H1 (cell line): Measurements from ENCODE around the gene C1orf116. TPM values are rescaled to one million over a fixed set of nuclear protein-coding genes. Genes with fewer than 3 reads are reported as not detected.

ENCODE experiments used
- CTCF ChIA-PET: fragments of 300-600 bp; sonication (Branson Sonifier 250); formaldehyde crosslinking; loops from one replicate; lab custom pipeline; 2021; ENCODE audit not compliant: partially characterized antibody; lab: Charles Lee
- POLR2A ChIA-PET: fragments of 300-600 bp; sonication (Branson Sonifier 250); formaldehyde crosslinking; loops from one replicate; lab custom pipeline; 2021; ENCODE audit warnings: inconsistent platforms; ENCODE audit not compliant: partially characterized antibody; lab: Charles Lee
- DNase-seq, 2 experiments: peaks; one replicate each; pipeline versions ENCODE4 v3.0.0 to v3.0.0-alpha.2; 2010 to 2022; ENCODE audit warnings: low spot score in 2 of 2, low read depth in 1 of 2, mixed read lengths in 1 of 2
- FAIRE-seq: peaks from 2 replicates; lab custom pipeline; 2011; peaks lifted over from hg19 to GRCh38; lab: Jason Lieb, UNC
- H2AFZ ChIP-seq: 2 replicates; pipeline ENCODE4 v1.8.1; 2012; ENCODE audit warnings: low read length, inconsistent platforms
- H2AK5ac ChIP-seq: 2 replicates; pipeline ENCODE4 v1.6.1; 2013; ENCODE audit warnings: low read depth, low read length
- H2BK120ac ChIP-seq: replicated peaks from 2 replicates; pipeline ENCODE3; 2013; ENCODE audit warnings: low read depth, low read length, inconsistent platforms
- H2BK12ac ChIP-seq: 2 replicates; pipeline ENCODE4 v1.6.1; 2013; ENCODE audit warnings: low read depth, low read length
- H2BK15ac ChIP-seq: 2 replicates; pipeline ENCODE4 v1.6.1; 2013; ENCODE audit warnings: low read length
- H2BK20ac ChIP-seq: 2 replicates; pipeline ENCODE4 v1.6.1; 2013; ENCODE audit warnings: low read length
- H2BK5ac ChIP-seq: 2 replicates; pipeline ENCODE4 v1.6.1; 2013; ENCODE audit warnings: low read depth, low read length
- H3K14ac ChIP-seq: 2 replicates; pipeline ENCODE4 v1.6.1; 2013; ENCODE audit warnings: inconsistent platforms; ENCODE audit not compliant: insufficient read length
- H3K18ac ChIP-seq: 2 replicates; pipeline ENCODE4 v1.6.1; 2013; ENCODE audit warnings: low read length; ENCODE audit errors: extremely low read depth
- H3K23ac ChIP-seq: 2 replicates; pipeline ENCODE4 v1.6.1; 2013; ENCODE audit warnings: inconsistent platforms; ENCODE audit not compliant: insufficient read length
- H3K23me2 ChIP-seq: 2 replicates; pipeline ENCODE4 v1.6.1; 2013; ENCODE audit warnings: low read depth, low read length
- H3K27ac ChIP-seq: 2 replicates; pipeline ENCODE4 v1.6.1; 2011; ENCODE audit warnings: low read depth, low read length, inconsistent platforms
- H3K27me3 ChIP-seq, 4 experiments: replicated peaks in 1 of 4; 1 replicate in 1 of 4; 2 replicates in 3 of 4; pipeline versions ENCODE4 v1.6.1 to v1.8.1; 2011 to 2013; ENCODE audit warnings: low read length in 3 of 4, mild to moderate bottlenecking in 3 of 4, inconsistent platforms in 2 of 4, mixed read lengths in 2 of 4, moderate library complexity in 1 of 4; ENCODE audit not compliant: control insufficient read depth in 3 of 4, insufficient read depth in 3 of 4; ENCODE audit errors: extremely low read depth in 1 of 4
- H3K36me3 ChIP-seq, 4 experiments: 2 replicates each; pipeline versions ENCODE4 v1.6.1 to v1.8.1; 2011 to 2013; ENCODE audit warnings: mild to moderate bottlenecking in 4 of 4, low read length in 3 of 4, moderate library complexity in 2 of 4, control low read depth in 1 of 4, inconsistent platforms in 1 of 4; ENCODE audit not compliant: insufficient read depth in 4 of 4, control insufficient read depth in 2 of 4
- H3K4ac ChIP-seq: replicated peaks from 2 replicates; pipeline ENCODE3; 2013; ENCODE audit warnings: low read length, low read depth, mixed read lengths, inconsistent platforms; ENCODE audit not compliant: insufficient read length
- H3K4me1 ChIP-seq, 4 experiments: replicated peaks in 1 of 4; 1 replicate in 1 of 4; 2 replicates in 3 of 4; pipeline versions ENCODE4 v1.6.1 to v1.8.1; 2011 to 2013; ENCODE audit warnings: low read length in 3 of 4, inconsistent platforms in 2 of 4, mixed read lengths in 1 of 4; ENCODE audit not compliant: insufficient read depth in 4 of 4, control insufficient read depth in 3 of 4
- H3K4me2 ChIP-seq, 2 experiments: 2 replicates each; pipeline versions ENCODE4 v1.6.1 to v1.8.1; 2011 to 2013; ENCODE audit warnings: low read depth in 2 of 2, low read length in 2 of 2, control low read depth in 1 of 2, inconsistent platforms in 1 of 2, mild to moderate bottlenecking in 1 of 2; ENCODE audit not compliant: insufficient read depth in 1 of 2
- H3K4me3 ChIP-seq, 4 experiments: fragments of 200-600, 300-600 bp in 1 of 4; sonication (generic), shearing (Covaris generic), sonication (Bioruptor Twin) in 1 of 4; 2 replicates each; pipeline versions ENCODE4 v1.5.1 to v1.8.1; 2011 to 2016; ENCODE audit warnings: low read length in 4 of 4, low read depth in 3 of 4, control low read depth in 2 of 4, inconsistent platforms in 2 of 4, mild to moderate bottlenecking in 2 of 4, mixed read lengths in 1 of 4, moderate library complexity in 1 of 4; ENCODE audit not compliant: insufficient read depth in 2 of 4; ENCODE audit errors: extremely low read depth in 1 of 4
- H3K56ac ChIP-seq: replicated peaks from 2 replicates; pipeline ENCODE3; 2013; ENCODE audit warnings: low read depth, mild to moderate bottlenecking, mixed read lengths, low read length, inconsistent platforms; ENCODE audit not compliant: insufficient read length
- H3K79me1 ChIP-seq: 2 replicates; pipeline ENCODE4 v1.6.1; 2013; ENCODE audit warnings: low read depth, low read length, control low read depth
- H3K79me2 ChIP-seq, 2 experiments: 2 replicates each; pipeline versions ENCODE4 v1.6.1 to v1.8.1; 2012 to 2013; ENCODE audit warnings: low read length in 2 of 2, mild to moderate bottlenecking in 2 of 2, inconsistent platforms in 1 of 2; ENCODE audit not compliant: insufficient read depth in 2 of 2, control insufficient read depth in 1 of 2
- H3K9ac ChIP-seq, 4 experiments: replicated peaks in 1 of 4; 1 replicate in 1 of 4; 2 replicates in 3 of 4; pipeline versions ENCODE4 v1.6.1 to v1.8.1; 2011 to 2013; ENCODE audit warnings: low read depth in 3 of 4, low read length in 3 of 4, control low read depth in 2 of 4, mild to moderate bottlenecking in 2 of 4, moderate library complexity in 2 of 4, inconsistent platforms in 1 of 4; ENCODE audit errors: extremely low read depth in 1 of 4
- H3K9me3 ChIP-seq, 2 experiments: 2 replicates each; pipeline versions ENCODE4 v1.6.1 to v1.8.1; 2012 to 2013; ENCODE audit warnings: mild to moderate bottlenecking in 2 of 2, moderate library complexity in 2 of 2, control low read depth in 1 of 2, inconsistent platforms in 1 of 2, low read depth in 1 of 2, low read length in 1 of 2, mixed read lengths in 1 of 2; ENCODE audit not compliant: insufficient read depth in 2 of 2
- H4K20me1 ChIP-seq, 2 experiments: replicated peaks in 1 of 2; 2 replicates each; pipeline versions ENCODE3 to v1.8.1; 2011 to 2013; ENCODE audit warnings: inconsistent platforms in 2 of 2, low read length in 2 of 2, mild to moderate bottlenecking in 1 of 2; ENCODE audit not compliant: insufficient read depth in 2 of 2, control insufficient read depth in 1 of 2
- H4K5ac ChIP-seq: 2 replicates; pipeline ENCODE4 v1.6.1; 2013; ENCODE audit warnings: low read length, low read depth, mixed read lengths, inconsistent platforms; ENCODE audit not compliant: insufficient read length
- H4K8ac ChIP-seq: 2 replicates; pipeline ENCODE4 v1.8.0; 2013; ENCODE audit warnings: mild to moderate bottlenecking, moderate library complexity, low read length, inconsistent platforms; ENCODE audit not compliant: insufficient read depth; ENCODE audit errors: extremely low read depth
- H4K91ac ChIP-seq: replicated peaks from 2 replicates; pipeline ENCODE3; 2013; ENCODE audit warnings: low read length, mixed read lengths, inconsistent platforms; ENCODE audit not compliant: insufficient read length
- FOSL1 ChIP-seq: IDR thresholded peaks from 2 replicates; pipeline ENCODE4 v1.6.1; 2011; ENCODE audit warnings: mild to moderate bottlenecking, low read depth, low read length, moderate library complexity; ENCODE audit not compliant: insufficient read depth
- POU5F1 ChIP-seq: IDR thresholded peaks from 2 replicates; pipeline ENCODE4 v1.6.1; 2011; ENCODE audit warnings: low read depth, mild to moderate bottlenecking, low read length, moderate library complexity
- RBBP5 ChIP-seq: IDR thresholded peaks from 2 replicates; pipeline ENCODE4 v1.7.1; 2012; ENCODE audit warnings: low read depth, mild to moderate bottlenecking, inconsistent platforms, low read length, moderate library complexity, borderline replicate concordance
- RXRA ChIP-seq: IDR thresholded peaks from 2 replicates; pipeline ENCODE4 v1.6.1; 2011; ENCODE audit warnings: low read depth, mild to moderate bottlenecking, low read length, moderate library complexity; ENCODE audit not compliant: insufficient read depth
- TCF12 ChIP-seq: IDR thresholded peaks from 2 replicates; pipeline ENCODE4 v1.6.1; 2011; ENCODE audit warnings: low read depth, mild to moderate bottlenecking, low read length
- YY1 ChIP-seq: IDR thresholded peaks from 2 replicates; pipeline ENCODE4 v1.6.1; 2011; ENCODE audit warnings: low read depth, mild to moderate bottlenecking, low read length
- WGBS, 2 experiments: shearing (Covaris generic) in 1 of 2; methylation state at CpG; one replicate each; pipeline versions ENCODE4 v1.1.6 to v1.1.7; 2013 to 2015; ENCODE audit warnings: low lambda C conversion rate in 2 of 2, mixed read lengths in 2 of 2, inconsistent platforms in 1 of 2, low coverage in 1 of 2, missing lambda C conversion rate in 1 of 2; ENCODE audit not compliant: insufficient replicate concordance in 2 of 2, insufficient coverage in 1 of 2, insufficient read length in 1 of 2; ENCODE audit errors: extremely low coverage in 1 of 2, missing lambda C conversion rate in 1 of 2; 5-methylcytosine and 5-hydroxymethylcytosine counted together
- polyA plus RNA-seq, 7 experiments: library from polyadenylated mRNA; depleted of rRNA in 3 of 7; stranded (reverse) in 5 of 7; unstranded in 2 of 7; fragments of >200 nt in 5 of 7; fragments of 200-250 nt in 2 of 7; gene quantifications; 1 replicate in 5 of 7; 2 replicates in 1 of 7; 4 replicates in 1 of 7; pipeline versions ENCODE4 v1.2.1 to v1.2.3, GENCODE V29; 2011 to 2013; ENCODE audit warnings: missing spikeins in 2 of 7, mixed read lengths in 2 of 7
- total RNA-seq: library from RNA; stranded (reverse); fragmentation: NEBNext Ultra II Directional; extraction: Animal tissue kit (Norgen Biotek cat#: 25700); gene quantifications from 2 replicates; pipeline ENCODE4 v1.2.1, GENCODE V29; 2021
- TF ChIP-seq, protein P1 (sequence below): IDR thresholded peaks from 2 replicates; pipeline ENCODE4 v1.6.1; 2011; ENCODE audit warnings: low read depth, mild to moderate bottlenecking, low read length; ENCODE audit not compliant: insufficient read depth

The C1orf116 gene
- total and polyA plus RNA-seq, 2 of the 8 experiments (the other 6 are each of a cell fraction or from before 2014, with no cell fraction given), result 2.2 to 3.9 TPM

DNA sequence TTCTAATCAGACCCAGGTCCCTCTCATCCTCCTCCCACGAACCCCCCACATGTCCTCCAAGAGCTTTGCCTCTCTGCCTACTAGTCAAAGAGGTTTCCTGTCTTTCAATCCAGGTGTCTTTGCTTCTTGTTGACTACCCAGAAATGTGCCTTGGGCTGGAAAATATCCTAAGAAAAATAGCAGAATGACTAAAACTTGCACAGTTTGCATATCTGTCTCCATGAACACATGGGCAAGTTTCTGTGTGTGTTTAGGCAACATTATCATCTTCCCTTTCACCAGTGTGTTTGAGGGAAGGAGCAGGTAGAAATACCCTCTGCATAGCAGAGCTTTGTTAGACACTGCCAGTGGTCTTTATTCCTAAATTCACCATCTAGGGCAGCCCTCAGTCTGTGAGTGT lies 1.5 kb downstream of the C1orf116 start:
- Histone ChIP-seq H3K56ac (no peak overlapping the region), H3K27me3 (no peaks in the 10 kb centered on the region), H3K27ac (no peak overlapping the region), H3K9me3 (no peaks in the 10 kb centered on the region), H2BK5ac (no peak overlapping the region), H3K79me1 (no peaks in the 10 kb centered on the region), H2AK5ac (no peak overlapping the region), H2BK15ac (no peak overlapping the region), H2AFZ (no peak overlapping the region), H3K23ac (no peak overlapping the region), H2BK12ac (no peak overlapping the region), H2BK20ac (no peak overlapping the region), H3K9ac (no peak overlapping the region), H3K14ac (no peak overlapping the region), H4K8ac (no peak overlapping the region), H3K4ac (no peak overlapping the region), H4K5ac (no peak overlapping the region), H3K79me2 (no peaks in the 10 kb centered on the region), H3K4me2 (peak overlapping the region in 1 of 2 experiments; percentile 45; a peak in 1 of 4 replicates), H3K36me3 (no peaks in the 10 kb centered on the region), H4K20me1 (no peaks in the 10 kb centered on the region), H3K4me3 (no peak overlapping the region), H3K23me2 (no peaks in the 10 kb centered on the region), H2BK120ac (no peak overlapping the region), H4K91ac (no peak overlapping the region), H3K4me1 (peaks cover 4 to 20% (median 12%) of the 10 kb centered on the region in 4 experiments), H3K18ac (no peak overlapping the region)
- 71% methylated on average over 1 of the region's 1 CpG; no CpG with 5 or more reads in 1 of the 2 experiments for WGBS, 2 experiments
- POLR2A ChIA-PET, result interaction anchor here (0.7 to 3.2 kb wide), 7 partner anchors 9 to 26 kb away, joined by 3 to 15 read pairs (median 4); partner anchors contain the start of genes PFKFB2 and YOD1
- CTCF ChIA-PET, result interaction anchor here (1.2 to 6.1 kb wide), 6 partner anchors 10 to 469 kb away, joined by 3 to 40 read pairs (median 4); partner anchors contain the start of gene YOD1
- no peak for FAIRE-seq
- TF ChIP-seq YY1, result no peak
- TF ChIP-seq RBBP5, result no peak
- no peak for TF ChIP-seq RXRA
- TF ChIP-seq, protein P1, sequence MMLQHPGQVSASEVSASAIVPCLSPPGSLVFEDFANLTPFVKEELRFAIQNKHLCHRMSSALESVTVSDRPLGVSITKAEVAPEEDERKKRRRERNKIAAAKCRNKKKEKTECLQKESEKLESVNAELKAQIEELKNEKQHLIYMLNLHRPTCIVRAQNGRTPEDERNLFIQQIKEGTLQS, result no peak
- TF ChIP-seq POU5F1, result no peak
- no peak for TF ChIP-seq TCF12
- no peak for TF ChIP-seq FOSL1
- no peak for DNase-seq
